ELF-1 (cell line): Measurements from ENCODE around the gene CMIP.

Experiments used
- DNase-seq: peaks from one replicate; pipeline ENCODE4 v3.0.0-alpha.2; 2016; ENCODE audit warnings: low read depth, low spot score

CMIP gene

GRCh38 chr16:81712681-81713080, 268.1 kb downstream of the CMIP start:
- DNase-seq, result no peak

GRCh38 chr16:81713295-81713772, 268.7 kb downstream of the CMIP start:
- no peak for DNase-seq

GRCh38 chr16:81713796-81714195, 269.2 kb downstream of the CMIP start:
- no peak for DNase-seq

- no peak for DNase-seq
Observed at GRCh38 chr16:81714583-81714982, 270.0 kb downstream of the CMIP start.

GRCh38 chr16:81715358-81716196, 271.0 kb downstream of the CMIP start:
- DNase-seq, result no peak

- peak; percentile 66 for DNase-seq
Observed at GRCh38 chr16:81716478-81717225, 272.0 kb downstream of the CMIP start.

- no peak for DNase-seq
Observed at GRCh38 chr16:81717662-81718189, 273.1 kb downstream of the CMIP start.

GRCh38 chr16:81718637-81719036, 274.0 kb downstream of the CMIP start:
- no peak for DNase-seq

GRCh38 chr16:81719993-81720392, 275.4 kb downstream of the CMIP start:
- no peak for DNase-seq

- DNase-seq, result no peak
Observed at GRCh38 chr16:81720973-81721906, 276.6 kb downstream of the CMIP start.

GRCh38 chr16:81723098-81723723, 278.6 kb downstream of the CMIP start:
- DNase-seq, result peak; percentile 55

- no peak for DNase-seq
Observed at GRCh38 chr16:81728435-81728834, 283.8 kb downstream of the CMIP start.

- peak; percentile 94 for DNase-seq
Observed at GRCh38 chr16:81729451-81729850, 284.8 kb downstream of the CMIP start.

- DNase-seq, result peak; percentile 100
Observed at GRCh38 chr16:81730090-81731051, 285.8 kb downstream of the CMIP start.

GRCh38 chr16:81731649-81732048, 287.0 kb downstream of the CMIP start:
- DNase-seq, result no peak

- no peak for DNase-seq
Observed at GRCh38 chr16:81732699-81733098, 288.1 kb downstream of the CMIP start.

GRCh38 chr16:81733295-81733694, 288.7 kb downstream of the CMIP start:
- DNase-seq, result no peak

GRCh38 chr16:81734632-81735434, 290.2 kb downstream of the CMIP start:
- DNase-seq, result no peak
